K562 (cell line): ENCODE results near the gene SLC12A6. TPM values are rescaled to one million over a fixed set of nuclear protein-coding genes. Genes with fewer than 3 reads are reported as not detected.

ENCODE experiments used
- ATF6 ChIP-seq: sonication (generic); formaldehyde crosslinking; IDR thresholded peaks from 2 replicates; pipeline ENCODE4 v1.4.0; 2020; ENCODE audit warnings: mild to moderate bottlenecking, missing genetic modification reagents
- CBFA2T2 ChIP-seq: fragments of 450-650 bp; conservative IDR thresholded peaks from 2 replicates; pipeline ENCODE4 v1.6.1; 2017; ENCODE audit warnings: mild to moderate bottlenecking
- DEAF1 ChIP-seq: fragments of 450-650 bp; formaldehyde crosslinking; IDR thresholded peaks from 2 replicates; pipeline ENCODE4 v1.4.0; 2020; ENCODE audit warnings: mild to moderate bottlenecking, moderate library complexity
- IFI16 ChIP-seq: fragments of 250-450 bp; sonication (Bioruptor Pico); IDR thresholded peaks from 2 replicates; pipeline ENCODE4 v2.1.2; 2022; ENCODE audit warnings: mild to moderate bottlenecking, inconsistent platforms
- MBD2 ChIP-seq: sonication (generic); IDR thresholded peaks from 2 replicates; pipeline ENCODE4 v1.6.1; 2016; ENCODE audit warnings: low read depth, borderline replicate concordance
- RBM39 ChIP-seq: fragments of 200-400 bp; formaldehyde crosslinking; optimal IDR thresholded peaks from 2 replicates; pipeline ENCODE3; 2018; ENCODE audit warnings: low read depth, low read length
- SMC3 ChIP-seq: conservative IDR thresholded peaks from 2 replicates; pipeline ENCODE4 v1.6.1; 2011; ENCODE audit warnings: low read depth, low read length, improper control_type of control experiment; ENCODE audit not compliant: insufficient read depth
- ZBTB17 ChIP-seq: fragments of 450-650 bp; formaldehyde crosslinking; IDR thresholded peaks from 2 replicates; pipeline ENCODE4 v1.4.0; 2020; ENCODE audit warnings: mild to moderate bottlenecking
- polyA plus RNA-seq, 8 experiments: library from polyadenylated mRNA; depleted of rRNA in 4 of 8; stranded (reverse) in 5 of 8; unstranded in 3 of 8; fragments of >200 nt; fragmentation: Nextera tagmentation in 2 of 8; fragmentation: Illumina TruSeq in 1 of 8; extraction: Ambion mirVana in 2 of 8; extraction: Trizol in 1 of 8; gene quantifications; 2 replicates each; pipeline versions ENCODE4 v1.2.1 to v1.2.3, GENCODE V29; 2011 to 2014; ENCODE audit warnings: inconsistent platforms in 1 of 8, missing spikeins in 1 of 8
- total RNA-seq, 7 experiments: library from RNA; depleted of rRNA in 6 of 7; stranded (reverse); fragments of >200 nt in 6 of 7; fragmentation: Illumina TruSeq in 2 of 7; extraction: Trizol in 2 of 7; gene quantifications; 2 replicates each; pipeline versions ENCODE4 v1.2.1 to v1.2.3, GENCODE V29; 2011 to 2021; ENCODE audit warnings: low replicate concordance in 1 of 7
- TF ChIP-seq, protein P1 (sequence below): sonication (generic); formaldehyde crosslinking; IDR thresholded peaks from 2 replicates; pipeline ENCODE4 v1.8.1; 2023; ENCODE audit warnings: mild to moderate bottlenecking, missing genetic modification reagents
- TF ChIP-seq, protein P2 (sequence below): IDR thresholded peaks from 2 replicates; pipeline ENCODE4 v1.6.1; 2011; ENCODE audit warnings: borderline replicate concordance, low read depth, mild to moderate bottlenecking, moderate library complexity, low read length; ENCODE audit not compliant: insufficient read depth, poor library complexity, severe bottlenecking

SLC12A6 gene
- total and polyA plus RNA-seq, 9 of the 15 experiments (the other 6 are each of a cell fraction or from before 2014, with no cell fraction given): 1.4 to 16.4 (median 6.7) TPM

GRCh38 chr15:34241376-34242330 is 95.9 kb downstream of the SLC12A6 start (continued):
- TF ChIP-seq, protein P1, sequence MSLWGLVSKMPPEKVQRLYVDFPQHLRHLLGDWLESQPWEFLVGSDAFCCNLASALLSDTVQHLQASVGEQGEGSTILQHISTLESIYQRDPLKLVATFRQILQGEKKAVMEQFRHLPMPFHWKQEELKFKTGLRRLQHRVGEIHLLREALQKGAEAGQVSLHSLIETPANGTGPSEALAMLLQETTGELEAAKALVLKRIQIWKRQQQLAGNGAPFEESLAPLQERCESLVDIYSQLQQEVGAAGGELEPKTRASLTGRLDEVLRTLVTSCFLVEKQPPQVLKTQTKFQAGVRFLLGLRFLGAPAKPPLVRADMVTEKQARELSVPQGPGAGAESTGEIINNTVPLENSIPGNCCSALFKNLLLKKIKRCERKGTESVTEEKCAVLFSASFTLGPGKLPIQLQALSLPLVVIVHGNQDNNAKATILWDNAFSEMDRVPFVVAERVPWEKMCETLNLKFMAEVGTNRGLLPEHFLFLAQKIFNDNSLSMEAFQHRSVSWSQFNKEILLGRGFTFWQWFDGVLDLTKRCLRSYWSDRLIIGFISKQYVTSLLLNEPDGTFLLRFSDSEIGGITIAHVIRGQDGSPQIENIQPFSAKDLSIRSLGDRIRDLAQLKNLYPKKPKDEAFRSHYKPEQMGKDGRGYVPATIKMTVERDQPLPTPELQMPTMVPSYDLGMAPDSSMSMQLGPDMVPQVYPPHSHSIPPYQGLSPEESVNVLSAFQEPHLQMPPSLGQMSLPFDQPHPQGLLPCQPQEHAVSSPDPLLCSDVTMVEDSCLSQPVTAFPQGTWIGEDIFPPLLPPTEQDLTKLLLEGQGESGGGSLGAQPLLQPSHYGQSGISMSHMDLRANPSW (CRISPR knock-in tag): no peak
- TF ChIP-seq IFI16 (CRISPR knock-in tag) (no peak), ZBTB17 (CRISPR knock-in tag) (no peak), RBM39 (no peak), ATF6 (no peak), DEAF1 (CRISPR knock-in tag) (0 out of 2 replicates have a peak, but pooled peaks have one; percentile 42), CBFA2T2 (no peak), MBD2 (no peak), SMC3 (0 out of 2 replicates have a peak, but pooled peaks have one; percentile 13)
- TF ChIP-seq, protein P2, sequence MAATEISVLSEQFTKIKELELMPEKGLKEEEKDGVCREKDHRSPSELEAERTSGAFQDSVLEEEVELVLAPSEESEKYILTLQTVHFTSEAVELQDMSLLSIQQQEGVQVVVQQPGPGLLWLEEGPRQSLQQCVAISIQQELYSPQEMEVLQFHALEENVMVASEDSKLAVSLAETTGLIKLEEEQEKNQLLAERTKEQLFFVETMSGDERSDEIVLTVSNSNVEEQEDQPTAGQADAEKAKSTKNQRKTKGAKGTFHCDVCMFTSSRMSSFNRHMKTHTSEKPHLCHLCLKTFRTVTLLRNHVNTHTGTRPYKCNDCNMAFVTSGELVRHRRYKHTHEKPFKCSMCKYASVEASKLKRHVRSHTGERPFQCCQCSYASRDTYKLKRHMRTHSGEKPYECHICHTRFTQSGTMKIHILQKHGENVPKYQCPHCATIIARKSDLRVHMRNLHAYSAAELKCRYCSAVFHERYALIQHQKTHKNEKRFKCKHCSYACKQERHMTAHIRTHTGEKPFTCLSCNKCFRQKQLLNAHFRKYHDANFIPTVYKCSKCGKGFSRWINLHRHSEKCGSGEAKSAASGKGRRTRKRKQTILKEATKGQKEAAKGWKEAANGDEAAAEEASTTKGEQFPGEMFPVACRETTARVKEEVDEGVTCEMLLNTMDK: peak; percentile 13
